Thoracic aorta (tissue), 2 donors: ENCODE data around the gene ZBTB42. TPM values are rescaled to one million over a fixed set of nuclear protein-coding genes. Genes with fewer than 3 reads are reported as not detected.
A peak's percentile ranks its signal among the peaks of the same experiment; 100 is the strongest.

ENCODE experiments used
- ATAC-seq: fragments of 150-250 bp; one replicate; pipeline ENCODE4 v1.8.0; 2017; ENCODE audit warnings: low read depth; ENCODE audit not compliant: insufficient number of reproducible peaks, low FRiP score
- DNase-seq: peaks from one replicate; pipeline ENCODE4 v3.0.0-alpha.2; 2020; ENCODE audit warnings: low spot score
- H3K27ac ChIP-seq, 2 donors: fragments of 200-600 bp; sonication (generic); 1 replicate in 1 of 2; 2 replicates in 1 of 2; pipeline ENCODE4 v1.5.1; 2016; ENCODE audit warnings: mild to moderate bottlenecking in 2 of 2, moderate library complexity in 2 of 2
- H3K27me3 ChIP-seq: fragments of 200-600 bp; sonication (generic); replicated peaks from 2 replicates; pipeline ENCODE4 v1.6.0; 2016; ENCODE audit warnings: mild to moderate bottlenecking; ENCODE audit not compliant: insufficient read depth
- H3K36me3 ChIP-seq: fragments of 200-600 bp; sonication (generic); one replicate; pipeline ENCODE4 v1.5.1; 2016
- H3K4me1 ChIP-seq, 2 donors: fragments of 200-600 bp; sonication (generic); 1 replicate in 1 of 2; 2 replicates in 1 of 2; pipeline versions ENCODE4 v1.5.1 to v1.6.0; 2016; ENCODE audit warnings: low read depth in 2 of 2, mild to moderate bottlenecking in 1 of 2; ENCODE audit not compliant: control insufficient read depth in 1 of 2
- H3K4me3 ChIP-seq: fragments of 200-600 bp; sonication (generic); 2 replicates; pipeline ENCODE4 v1.5.1; 2016; ENCODE audit warnings: mild to moderate bottlenecking
- H3K9me3 ChIP-seq: fragments of 200-600 bp; sonication (generic); 2 replicates; pipeline ENCODE4 v1.5.1; 2016
- CTCF ChIP-seq: fragments of 200-600 bp; sonication (generic); IDR thresholded peaks from one replicate; pipeline ENCODE4 v1.5.1; 2019; ENCODE audit warnings: antibody characterized with exemption
- total RNA-seq, 2 donors: library from RNA; depleted of rRNA; stranded (reverse); fragments of >200 nt; gene quantifications; one replicate each; pipeline versions ENCODE4 v1.1.0 to v1.2.3, GENCODE V29; 2016

Gene ZBTB42
- total RNA-seq, 2 donors from 2014 or later, result 3.2 to 4.4 TPM

- H3K27ac ChIP-seq, result no peak overlapping the region
- no peaks in the 10 kb centered on the region for H3K27me3 ChIP-seq
- peaks cover 48 to 73% of the 10 kb centered on the region in 2 donors for H3K4me1 ChIP-seq
- TF ChIP-seq CTCF, result no peak
- peaks cover 13% of the 10 kb centered on the region for H3K36me3 ChIP-seq
- H3K9me3 ChIP-seq, result no peaks in the 10 kb centered on the region
- ATAC-seq (no peak), DNase-seq (no peak)
- H3K4me3 ChIP-seq, result no peak overlapping the region
Observed at GRCh38 chr14:104791425-104791824, 9.5 kb upstream of the ZBTB42 start.

GRCh38 chr14:104792101-104792884 is 8.6 kb upstream of the ZBTB42 start:
- peak overlapping the region; percentile 15 for H3K4me3 ChIP-seq
- ATAC-seq (no peak), DNase-seq (no peak)
- peaks cover 13% of the 10 kb centered on the region for H3K36me3 ChIP-seq
- H3K4me1 ChIP-seq, result peaks cover 40 to 69% of the 10 kb centered on the region in 2 donors
- TF ChIP-seq CTCF, result no peak
- no peaks in the 10 kb centered on the region for H3K27me3 ChIP-seq
- peak overlapping the region; percentile 37 to 54 for H3K27ac ChIP-seq
- H3K9me3 ChIP-seq, result no peaks in the 10 kb centered on the region

- H3K4me1 ChIP-seq, result peaks cover 32 to 61% of the 10 kb centered on the region in 2 donors
- ATAC-seq, result no peak
- peaks cover 11% of the 10 kb centered on the region for H3K36me3 ChIP-seq
- DNase-seq, result no peak
- TF ChIP-seq CTCF, result no peak
- no peaks in the 10 kb centered on the region for H3K27me3 ChIP-seq
- peak overlapping the region; percentile 37 to 54 for H3K27ac ChIP-seq
- peak overlapping the region; percentile 90 for H3K4me3 ChIP-seq
- H3K9me3 ChIP-seq, result no peaks in the 10 kb centered on the region
Observed at GRCh38 chr14:104792945-104793702, 7.8 kb upstream of the ZBTB42 start.

- ATAC-seq (no peak), DNase-seq (no peak)
- Histone ChIP-seq H3K27me3 (no peaks in the 10 kb centered on the region), H3K4me1 (peaks cover 28 to 57% of the 10 kb centered on the region in 2 donors), H3K27ac (peak overlapping the region in 1 of 2 donors; percentile 3), H3K4me3 (peak overlapping the region; percentile 90), H3K36me3 (peaks cover 6% of the 10 kb centered on the region), H3K9me3 (no peaks in the 10 kb centered on the region)
- no peak for TF ChIP-seq CTCF
Observed at GRCh38 chr14:104793703-104793959, 7.3 kb upstream of the ZBTB42 start.

GRCh38 chr14:104794099-104794498 is 6.8 kb upstream of the ZBTB42 start:
- TF ChIP-seq CTCF, result no peak
- H3K4me1 ChIP-seq, result peaks cover 27 to 53% of the 10 kb centered on the region in 2 donors
- H3K27ac ChIP-seq, result peak overlapping the region in 1 of 2 donors; percentile 3
- no peaks in the 10 kb centered on the region for H3K27me3 ChIP-seq
- H3K4me3 ChIP-seq, result peak overlapping the region; percentile 90
- H3K36me3 ChIP-seq, result peaks cover 6% of the 10 kb centered on the region
- H3K9me3 ChIP-seq, result no peaks in the 10 kb centered on the region
- DNase-seq (no peak), ATAC-seq (no peak)
